Measurements from ENCODE around the gene KLHDC7A. TPM values are rescaled to one million over a fixed set of nuclear protein-coding genes. Genes with fewer than 3 reads are reported as not detected.

Gene KLHDC7A
- polyA plus RNA-seq, 2 of the 4 experiments (the other 2 are of a cell fraction) = 0.74 to 2.3 TPM

DNA sequence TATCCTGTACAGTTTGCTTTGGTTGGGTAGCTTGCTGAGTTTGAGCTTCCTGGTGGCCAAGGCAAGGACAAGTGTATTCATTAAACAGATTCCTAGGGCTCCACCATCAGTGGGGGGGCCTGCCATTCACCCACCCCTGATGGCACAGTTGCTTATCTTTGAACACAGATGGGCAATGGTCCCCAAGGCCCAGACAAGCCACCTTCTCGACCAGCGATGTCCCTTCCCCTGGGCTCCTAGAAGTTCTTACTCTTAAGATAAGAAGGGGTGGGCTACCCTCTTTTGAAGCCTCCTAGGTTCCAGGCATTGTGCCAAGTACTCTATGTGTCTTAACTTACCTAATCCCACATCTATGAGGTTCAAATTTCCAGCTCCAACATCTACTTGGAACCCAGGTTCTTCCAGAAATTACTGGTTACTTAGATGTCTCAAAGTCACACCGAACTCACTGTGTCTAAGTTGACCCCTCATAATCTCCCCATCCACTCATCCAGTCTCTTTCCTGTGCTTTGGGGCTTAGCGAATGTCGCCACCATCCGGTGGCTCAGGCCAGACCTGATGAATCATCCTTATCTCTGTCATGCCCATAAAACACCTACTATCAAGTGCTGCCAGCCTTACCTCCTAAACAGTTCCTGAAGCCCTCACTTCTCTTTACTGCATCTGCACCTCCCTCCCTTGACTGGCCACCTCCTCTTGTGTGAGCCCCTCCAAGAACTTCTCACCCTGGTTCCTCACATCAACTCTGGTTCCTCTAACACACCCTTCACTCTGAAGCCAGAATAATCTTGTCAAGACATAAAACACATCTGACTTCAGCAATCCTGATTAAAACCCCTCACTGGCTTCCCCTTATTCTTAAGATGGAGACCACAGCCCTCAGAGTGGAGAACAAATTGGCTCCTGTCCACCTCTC, 50.1 kb downstream of the KLHDC7A start:
- H3K9me3 ChIP-seq = no peaks in the 10 kb centered on the region
- FAIRE-seq (no peak), DNase-seq (ENCODE audit: low read depth in 1 of 2, low spot score in 1 of 2) (no peak), ATAC-seq (no peak)
- ChIA-PET CTCF (interaction anchor here (1.3 kb wide), 1 partner anchor 25 kb away, joined by 3 read pairs; no protein-coding TSS in a partner anchor), POLR2A (no interaction called here)
- no peak overlapping the region for H3K27ac ChIP-seq
- WGBS (ENCODE audit: missing lambda C conversion rate) = 12% methylated on average over 6 of the region's 6 CpGs
- no peaks in the 10 kb centered on the region for H3K4me1 ChIP-seq
- H3K4me3 ChIP-seq = no peak overlapping the region
- H3K4me2 ChIP-seq = no peak overlapping the region
- TF ChIP-seq RAD21 (conservative IDR thresholded peaks at IDR 0.05 in 1 of 2, IDR thresholded peaks at IDR 0.05 in 1 of 2) = peak in 1 of 2 experiments; percentile 16; a peak in 1 of 5 replicates
- peak; percentile 7; the same call in 1 of the 3 replicates for TF ChIP-seq SMC3 (IDR thresholded peaks at IDR 0.05)
- no peak for TF ChIP-seq ZNF302 (CRISPR knock-in tag; IDR thresholded peaks at IDR 0.05)
- no peak for TF ChIP-seq MAFK (IDR thresholded peaks at IDR 0.05; ENCODE audit: partially characterized antibody)

DNA sequence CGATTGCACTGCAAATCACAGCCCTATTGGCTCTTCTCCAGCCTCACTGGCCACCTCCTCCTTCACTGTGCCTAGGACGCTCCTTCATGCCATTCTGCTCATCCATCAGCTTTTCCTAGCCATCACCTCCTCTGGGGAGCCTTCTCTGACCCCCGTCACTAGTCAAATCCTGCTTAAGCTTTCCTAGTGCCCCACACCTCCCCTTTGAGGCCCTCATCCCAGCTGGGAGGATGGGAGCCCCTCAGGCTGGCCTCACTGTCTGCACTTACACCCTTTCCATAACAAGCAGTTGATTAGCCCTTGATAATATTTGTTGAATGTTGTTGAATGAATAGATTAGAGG, 50.7 kb downstream of the KLHDC7A start:
- 13% methylated on average over 3 of the region's 3 CpGs for WGBS (ENCODE audit: missing lambda C conversion rate)
- Histone ChIP-seq H3K4me3 (no peak overlapping the region), H3K4me2 (no peak overlapping the region), H3K9me3 (no peaks in the 10 kb centered on the region), H3K27ac (no peak overlapping the region), H3K4me1 (no peaks in the 10 kb centered on the region)
- no peak for FAIRE-seq
- POLR2A ChIA-PET = no interaction called here
- CTCF ChIA-PET = interaction anchor here (1.3 kb wide), 1 partner anchor 24 kb away, joined by 3 read pairs; no protein-coding TSS in a partner anchor
- no peak for ATAC-seq
- no peak for TF ChIP-seq ESRRA (IDR thresholded peaks at IDR 0.05; ENCODE audit: borderline replicate concordance, low read length)
- TF ChIP-seq EHMT2 (IDR thresholded peaks at IDR 0.05; ENCODE audit: low read depth) = no peak
- TF ChIP-seq HEYL (CRISPR knock-in tag; IDR thresholded peaks at IDR 0.05) = no peak
- DNase-seq (ENCODE audit: low read depth in 1 of 2, low spot score in 1 of 2) = no peak

DNA sequence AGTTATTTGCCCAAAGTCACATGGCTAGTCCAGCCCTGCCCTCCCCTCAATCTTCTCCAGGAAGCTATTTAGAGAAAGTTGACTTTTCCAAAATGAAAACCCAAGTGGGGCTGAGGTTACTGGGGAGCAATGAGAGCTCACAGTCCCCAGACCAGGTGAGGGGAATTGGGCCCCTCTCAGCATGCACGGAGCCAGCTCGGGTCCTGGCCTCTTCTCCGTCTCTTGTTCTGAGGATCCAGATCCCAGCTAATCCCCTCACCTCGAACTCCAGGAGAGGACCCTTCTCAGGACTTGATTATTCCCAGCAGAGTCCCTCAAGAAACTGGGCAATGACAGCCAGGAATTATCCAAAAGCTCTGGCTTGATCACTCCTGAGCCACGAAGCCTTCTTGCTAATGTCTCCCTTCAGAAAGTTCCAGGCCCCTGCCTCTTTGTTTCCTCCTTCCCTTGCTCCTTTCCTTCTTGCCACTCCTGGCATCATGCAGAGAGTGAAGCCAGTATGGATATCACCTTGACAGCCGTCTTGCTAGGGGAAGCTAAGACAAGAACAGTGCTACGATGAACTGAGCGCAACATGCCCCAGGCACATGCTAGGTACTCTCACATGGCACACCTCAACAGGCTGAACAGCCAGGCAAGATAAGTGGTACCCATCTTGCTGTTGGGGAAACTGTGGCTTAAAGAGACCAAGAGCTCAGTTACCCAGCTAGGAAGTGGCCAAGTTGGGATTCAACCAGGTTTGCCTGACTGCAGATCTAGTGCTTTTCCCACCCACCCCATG, 51.9 kb downstream of the KLHDC7A start:
- DNase-seq (ENCODE audit: low read depth in 1 of 2, low spot score in 1 of 2) = no peak
- no peak for ATAC-seq
- CTCF ChIA-PET = interaction anchor here (1.0 to 1.3 kb wide), 2 partner anchors 23 to 24 kb away, joined by 3 read pairs; no protein-coding TSS in a partner anchor
- WGBS (ENCODE audit: missing lambda C conversion rate) = 47% methylated on average over 8 of the region's 8 CpGs
- TF ChIP-seq FOSB (CRISPR knock-in tag; IDR thresholded peaks at IDR 0.05) (no peak), MAFK (IDR thresholded peaks at IDR 0.05; ENCODE audit: partially characterized antibody) (no peak), TP53 (CRISPR knock-in tag; IDR thresholded peaks at IDR 0.05) (no peak), ZSCAN20 (CRISPR knock-in tag; IDR thresholded peaks at IDR 0.05) (no peak), RFX5 (IDR thresholded peaks at IDR 0.05) (no peak), BHLHE40 (IDR thresholded peaks at IDR 0.05; ENCODE audit: low read depth, low read length) (no peak), ESRRA (IDR thresholded peaks at IDR 0.05; ENCODE audit: borderline replicate concordance, low read length) (no peak), CHD2 (IDR thresholded peaks at IDR 0.05; ENCODE audit: low read length, partially characterized antibody) (no peak), CHD4 (IDR thresholded peaks at IDR 0.05; ENCODE audit: borderline replicate concordance) (no peak), TFCP2L1 (CRISPR knock-in tag; IDR thresholded peaks at IDR 0.05) (no peak), FOSL2 (IDR thresholded peaks at IDR 0.05) (no peak), FOSL2 (CRISPR knock-in tag; IDR thresholded peaks at IDR 0.05) (no peak)
- TF ChIP-seq, protein P1, sequence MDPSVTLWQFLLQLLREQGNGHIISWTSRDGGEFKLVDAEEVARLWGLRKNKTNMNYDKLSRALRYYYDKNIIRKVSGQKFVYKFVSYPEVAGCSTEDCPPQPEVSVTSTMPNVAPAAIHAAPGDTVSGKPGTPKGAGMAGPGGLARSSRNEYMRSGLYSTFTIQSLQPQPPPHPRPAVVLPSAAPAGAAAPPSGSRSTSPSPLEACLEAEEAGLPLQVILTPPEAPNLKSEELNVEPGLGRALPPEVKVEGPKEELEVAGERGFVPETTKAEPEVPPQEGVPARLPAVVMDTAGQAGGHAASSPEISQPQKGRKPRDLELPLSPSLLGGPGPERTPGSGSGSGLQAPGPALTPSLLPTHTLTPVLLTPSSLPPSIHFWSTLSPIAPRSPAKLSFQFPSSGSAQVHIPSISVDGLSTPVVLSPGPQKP (IDR thresholded peaks at IDR 0.05; ENCODE audit: low read depth, low read length) = no peak
- H3K4me1 ChIP-seq = no peaks in the 10 kb centered on the region
- POLR2A ChIA-PET = no interaction called here
- no peaks in the 10 kb centered on the region for H3K9me3 ChIP-seq
- H3K27ac ChIP-seq = no peak overlapping the region
- no peak overlapping the region for H3K4me2 ChIP-seq
- H3K4me3 ChIP-seq = no peak overlapping the region
- FAIRE-seq = no peak
